Colonic mucosa (tissue), 4 donors: ENCODE data around the gene CTNS. TPM values are rescaled to one million over a fixed set of nuclear protein-coding genes. Genes with fewer than 3 reads are reported as not detected.

Source experiments
- DNase-seq: peaks from one replicate; pipeline ENCODE4 v3.0.0-alpha.2; 2020
- H3K27ac ChIP-seq: fragments of 200-600 bp; one replicate; pipeline ENCODE4 v1.8.0; 2021
- H3K27me3 ChIP-seq: fragments of 200-600 bp; one replicate; pipeline ENCODE4 v1.8.0; 2021
- H3K36me3 ChIP-seq: fragments of 200-600 bp; one replicate; pipeline ENCODE4 v1.8.0; 2021
- H3K4me1 ChIP-seq: fragments of 200-600 bp; one replicate; pipeline ENCODE4 v1.8.0; 2021; ENCODE audit warnings: mild to moderate bottlenecking
- H3K4me3 ChIP-seq: fragments of 200-600 bp; one replicate; pipeline ENCODE4 v1.8.0; 2021
- H3K9ac ChIP-seq, 2 donors: one replicate each; pipeline ENCODE4 v1.7.0; 2013; ENCODE audit warnings: control low read depth in 2 of 2, low read depth in 2 of 2, low read length in 2 of 2
- H3K9me3 ChIP-seq: fragments of 200-600 bp; one replicate; pipeline ENCODE4 v1.8.0; 2021
- intact Hi-C: fragments of 100-400 bp; cut with DNase I; formaldehyde crosslinking; loops from one replicate; pipeline ENCODE4 v1.14.1; 2022
- total RNA-seq, 2 donors: library from RNA; stranded (reverse); fragmentation: NEBNext Ultra II Directional in 1 of 2; extraction: Animal tissue kit (Norgen Biotek cat#: 25700) in 1 of 2; gene quantifications; one replicate each; pipeline ENCODE4 v1.2.1, GENCODE V29; 2021
- TF ChIP-seq, protein P1 (sequence below): fragments of 200-600 bp; IDR thresholded peaks from one replicate; pipeline ENCODE4 v1.8.0; 2022; ENCODE audit warnings: antibody characterized with exemption, mild to moderate bottlenecking
- donor health status: healthy.
- donor health status: DM: no; HTN: no; CAD: no.
- donor health status: DM: no; HTN: no; CAD: no.

CTNS gene
- total RNA-seq, 2 donors from 2014 or later: 7.9 to 8.1 TPM

DNA sequence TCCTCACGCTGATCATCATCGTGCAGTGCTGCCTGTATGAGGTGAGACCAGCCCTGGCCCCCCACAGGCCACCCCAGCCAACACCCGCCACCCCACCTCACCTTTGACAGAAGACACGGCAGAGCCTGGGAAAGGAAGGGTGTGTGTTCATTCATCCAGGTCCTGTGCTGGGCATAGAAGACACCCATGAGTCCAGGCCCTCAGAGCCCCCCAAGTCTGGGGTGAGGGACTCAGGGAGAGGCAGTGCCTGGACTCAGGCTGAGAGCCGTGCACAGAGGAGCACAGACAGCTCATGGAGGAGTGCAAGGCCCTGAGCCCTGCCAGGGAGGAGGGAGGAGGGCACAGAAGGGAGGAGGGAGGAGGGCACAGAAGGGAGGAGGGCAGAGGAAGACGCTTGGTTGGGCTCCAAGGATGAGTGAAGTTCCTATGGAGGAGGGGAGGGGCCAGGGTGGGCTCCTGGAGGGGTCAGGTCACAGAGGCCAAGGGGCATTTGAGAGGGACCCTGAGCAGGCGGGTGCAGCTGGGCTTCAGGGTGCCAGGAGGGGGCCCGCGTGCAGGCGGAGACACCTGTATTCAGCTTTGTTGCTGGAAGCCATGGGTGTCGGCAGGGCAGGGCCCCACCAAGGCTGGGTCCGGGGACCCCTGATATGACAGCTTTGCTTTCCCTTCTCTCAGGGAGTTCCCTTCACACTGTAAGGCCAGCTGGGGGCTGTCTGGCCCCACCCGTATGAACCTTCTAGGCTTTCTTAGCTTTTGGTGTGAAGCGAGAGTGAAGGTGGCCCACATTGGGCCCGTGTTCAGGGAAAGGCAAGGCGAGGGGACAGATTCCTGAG lies 20.4 kb downstream of the CTNS start:
- no peak overlapping the region for H3K27ac ChIP-seq
- intact Hi-C loops: no loop called here
- no peak for DNase-seq
- TF ChIP-seq, protein P1, sequence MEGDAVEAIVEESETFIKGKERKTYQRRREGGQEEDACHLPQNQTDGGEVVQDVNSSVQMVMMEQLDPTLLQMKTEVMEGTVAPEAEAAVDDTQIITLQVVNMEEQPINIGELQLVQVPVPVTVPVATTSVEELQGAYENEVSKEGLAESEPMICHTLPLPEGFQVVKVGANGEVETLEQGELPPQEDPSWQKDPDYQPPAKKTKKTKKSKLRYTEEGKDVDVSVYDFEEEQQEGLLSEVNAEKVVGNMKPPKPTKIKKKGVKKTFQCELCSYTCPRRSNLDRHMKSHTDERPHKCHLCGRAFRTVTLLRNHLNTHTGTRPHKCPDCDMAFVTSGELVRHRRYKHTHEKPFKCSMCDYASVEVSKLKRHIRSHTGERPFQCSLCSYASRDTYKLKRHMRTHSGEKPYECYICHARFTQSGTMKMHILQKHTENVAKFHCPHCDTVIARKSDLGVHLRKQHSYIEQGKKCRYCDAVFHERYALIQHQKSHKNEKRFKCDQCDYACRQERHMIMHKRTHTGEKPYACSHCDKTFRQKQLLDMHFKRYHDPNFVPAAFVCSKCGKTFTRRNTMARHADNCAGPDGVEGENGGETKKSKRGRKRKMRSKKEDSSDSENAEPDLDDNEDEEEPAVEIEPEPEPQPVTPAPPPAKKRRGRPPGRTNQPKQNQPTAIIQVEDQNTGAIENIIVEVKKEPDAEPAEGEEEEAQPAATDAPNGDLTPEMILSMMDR: no peak
- H3K4me3 ChIP-seq: no peak overlapping the region
- no peaks in the 10 kb centered on the region for H3K9me3 ChIP-seq
- no peak overlapping the region for H3K9ac ChIP-seq
- H3K27me3 ChIP-seq: no peaks in the 10 kb centered on the region
- H3K36me3 ChIP-seq: no peaks in the 10 kb centered on the region
- no peaks in the 10 kb centered on the region for H3K4me1 ChIP-seq

DNA sequence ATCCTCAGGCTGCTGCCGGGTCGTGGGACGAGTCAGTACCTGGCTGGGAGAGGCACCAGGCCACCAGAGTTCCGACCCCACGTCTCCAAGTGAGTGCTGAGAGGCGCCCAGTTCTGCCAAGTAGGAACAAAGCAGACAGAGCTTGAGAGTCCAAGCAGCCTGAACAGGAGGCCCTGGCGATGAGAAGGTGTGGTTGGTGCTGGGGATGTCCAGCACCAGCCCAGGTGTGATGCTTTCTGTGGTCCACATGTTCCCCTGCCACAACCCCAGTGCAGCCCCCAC lies 21.0 kb downstream of the CTNS start:
- Histone ChIP-seq H3K4me3 (no peak overlapping the region), H3K9me3 (no peaks in the 10 kb centered on the region), H3K9ac (no peak overlapping the region), H3K4me1 (no peaks in the 10 kb centered on the region), H3K27ac (no peak overlapping the region), H3K27me3 (no peaks in the 10 kb centered on the region), H3K36me3 (no peaks in the 10 kb centered on the region)
- intact Hi-C loops: no loop called here
- TF ChIP-seq, protein P1: no peak
- no peak for DNase-seq

DNA sequence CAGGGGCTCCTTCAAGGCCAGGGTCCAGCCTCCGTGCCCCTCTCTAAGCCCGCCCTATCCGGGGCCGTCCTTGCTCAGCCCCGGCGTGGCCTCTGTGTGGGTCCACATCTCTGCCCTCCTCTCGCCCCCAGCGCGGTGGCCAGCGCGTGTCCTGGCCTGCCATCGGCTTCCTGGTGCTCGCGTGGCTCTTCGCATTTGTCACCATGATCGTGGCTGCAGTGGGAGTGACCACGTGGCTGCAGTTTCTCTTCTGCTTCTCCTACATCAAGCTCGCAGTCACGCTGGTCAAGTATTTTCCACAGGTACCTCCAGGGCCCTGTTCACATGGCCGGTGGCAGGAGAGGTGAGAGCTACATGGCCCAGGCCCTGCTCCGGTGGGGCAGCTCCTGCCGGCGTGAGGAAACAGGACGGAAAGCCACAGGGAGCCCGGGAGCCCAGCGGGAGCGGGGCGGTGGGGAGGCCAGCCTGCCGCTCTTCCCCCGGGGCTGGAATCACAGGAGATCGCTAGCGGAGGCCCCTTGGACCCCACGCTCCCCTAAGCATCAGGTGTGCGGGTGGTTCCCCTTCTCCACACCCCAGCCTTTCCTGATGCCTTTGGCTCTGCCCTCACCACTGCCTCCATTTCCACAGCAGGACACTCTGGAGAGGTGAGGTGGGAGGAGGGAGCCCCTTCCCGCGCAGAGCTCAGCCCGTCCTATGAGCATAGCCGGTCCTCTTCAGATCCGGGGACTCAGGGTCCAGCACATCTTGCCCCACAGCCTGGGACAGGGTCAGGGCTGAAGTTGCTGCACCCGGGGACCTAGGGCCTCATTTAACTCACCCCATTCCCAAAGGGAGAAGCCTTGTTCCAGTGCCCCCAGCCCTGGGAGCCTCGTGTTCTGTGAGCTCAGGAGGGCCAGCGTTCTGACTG lies 21.6 kb downstream of the CTNS start:
- Histone ChIP-seq H3K9ac (no peak overlapping the region), H3K27ac (no peak overlapping the region), H3K4me3 (no peak overlapping the region), H3K27me3 (no peaks in the 10 kb centered on the region), H3K4me1 (no peaks in the 10 kb centered on the region), H3K36me3 (no peaks in the 10 kb centered on the region), H3K9me3 (no peaks in the 10 kb centered on the region)
- intact Hi-C loops: no loop called here
- TF ChIP-seq, protein P1: no peak
- no peak for DNase-seq

DNA sequence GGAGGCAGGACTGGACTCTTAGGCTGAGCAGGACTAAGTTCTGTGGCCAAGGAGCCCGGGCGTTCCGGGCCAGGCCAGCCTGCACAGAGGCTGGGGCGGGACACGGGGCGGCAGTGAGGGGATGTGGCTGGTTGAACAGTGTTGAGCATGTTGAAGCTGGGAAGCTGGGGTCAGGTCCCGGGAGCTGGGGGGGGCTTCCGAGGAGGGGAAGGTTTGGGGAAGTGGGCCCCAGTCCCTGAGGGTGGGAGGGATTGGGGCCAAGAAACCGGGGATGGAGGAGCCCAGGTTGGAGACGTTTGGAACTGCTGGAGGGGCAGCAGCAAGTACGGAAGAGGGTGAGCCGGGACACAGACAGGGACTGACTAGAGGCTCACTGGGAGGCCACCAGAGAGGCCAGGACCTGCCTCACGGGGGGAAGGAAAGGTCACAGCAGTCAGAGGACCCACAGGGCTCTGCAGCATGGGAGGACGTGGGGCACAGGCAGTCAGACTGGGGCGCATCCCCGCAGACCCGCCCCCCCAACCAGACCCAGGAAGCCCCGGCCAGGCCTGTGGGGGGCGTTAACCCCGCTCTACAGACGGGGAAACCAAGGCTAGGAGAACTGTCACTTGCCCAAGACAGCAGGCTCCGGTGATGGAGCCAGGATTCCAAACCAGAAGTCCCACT lies 22.4 kb downstream of the CTNS start:
- Histone ChIP-seq H3K9ac (peak overlapping the region; percentile 31 to 35), H3K4me1 (no peaks in the 10 kb centered on the region), H3K9me3 (no peaks in the 10 kb centered on the region), H3K4me3 (no peak overlapping the region), H3K27ac (peak overlapping the region; percentile 3), H3K27me3 (no peaks in the 10 kb centered on the region), H3K36me3 (no peaks in the 10 kb centered on the region)
- TF ChIP-seq, protein P1: no peak
- DNase-seq: no peak
- intact Hi-C loops: no loop called here

DNA sequence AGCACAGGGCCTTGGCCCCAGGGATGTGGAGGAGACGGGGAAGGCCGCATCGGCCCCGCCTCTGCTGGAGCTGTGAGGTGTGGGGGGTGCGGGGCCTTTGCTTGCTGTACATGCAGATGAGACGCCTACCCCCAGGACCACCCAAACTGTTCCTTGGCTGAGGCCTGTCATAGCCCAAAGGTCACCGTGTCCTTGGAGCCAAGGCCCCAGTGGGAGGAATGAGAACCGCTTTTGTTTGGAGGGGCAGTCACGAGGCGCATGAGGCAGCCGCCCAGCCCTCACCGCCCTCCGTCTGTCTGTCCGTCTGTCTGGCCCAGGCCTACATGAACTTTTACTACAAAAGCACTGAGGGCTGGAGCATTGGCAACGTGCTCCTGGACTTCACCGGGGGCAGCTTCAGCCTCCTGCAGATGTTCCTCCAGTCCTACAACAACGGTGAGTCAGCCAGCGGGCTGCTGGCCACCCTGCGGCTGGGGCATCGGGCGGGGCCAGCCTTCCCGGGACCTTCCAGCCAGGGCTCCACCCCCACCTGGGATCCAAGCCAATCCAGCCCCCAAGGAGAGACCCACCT lies 23.1 kb downstream of the CTNS start:
- Histone ChIP-seq H3K27me3 (no peaks in the 10 kb centered on the region), H3K4me1 (no peaks in the 10 kb centered on the region), H3K9me3 (no peaks in the 10 kb centered on the region), H3K36me3 (peaks cover 5% of the 10 kb centered on the region), H3K27ac (peak overlapping the region; percentile 18), H3K9ac (no peak overlapping the region), H3K4me3 (no peak overlapping the region)
- TF ChIP-seq, protein P1: no peak
- peak; percentile 50 for DNase-seq
- intact Hi-C loops: no loop called here
